ENCODE data around the gene CNTN2.

Gene CNTN2

GRCh38 chr1:205025239-205025638, 17.8 kb upstream of the CNTN2 start:
- DNase-seq, result no peak

DNA sequence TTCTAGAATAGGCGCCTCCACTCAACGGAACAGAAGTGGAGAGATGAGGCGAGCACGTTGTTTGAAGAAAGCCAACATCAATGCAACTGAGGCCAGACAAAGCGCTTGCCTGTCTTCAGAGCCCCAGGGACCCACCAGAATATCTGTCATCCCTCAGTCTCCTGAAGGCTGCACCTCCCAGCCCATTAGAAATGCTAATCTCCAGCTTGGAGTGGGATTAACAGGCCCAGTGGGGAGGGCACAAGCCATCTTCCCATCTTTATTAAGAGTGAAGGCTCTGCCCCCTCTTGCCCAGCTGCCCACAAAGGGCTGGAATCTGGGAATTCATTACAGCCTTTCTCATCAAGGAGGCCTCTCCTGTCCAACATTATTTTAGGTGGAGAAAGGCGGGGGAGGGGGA, 16.8 kb upstream of the CNTN2 start:
- DNase-seq, result no peak

DNA sequence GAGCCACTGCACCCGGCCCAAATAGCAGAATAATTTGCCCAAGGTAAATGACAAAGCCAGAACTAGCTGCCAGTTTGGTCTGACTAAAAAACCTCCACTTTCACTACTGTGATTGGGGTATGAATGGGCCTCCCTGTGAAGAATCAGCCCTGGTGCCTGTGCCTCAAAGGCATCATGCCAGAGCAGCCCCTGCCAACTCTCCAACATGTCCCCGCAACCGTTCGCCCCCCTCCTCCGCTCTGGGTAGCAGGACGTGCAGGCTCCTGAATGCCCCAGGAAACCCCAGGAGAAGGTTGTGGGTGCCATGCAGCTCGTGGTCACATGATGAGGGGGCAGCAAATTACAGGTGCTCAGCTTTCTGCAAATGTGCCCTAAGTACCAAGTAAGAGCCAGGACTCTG, 14.6 kb upstream of the CNTN2 start:
- no peak for DNase-seq

DNA sequence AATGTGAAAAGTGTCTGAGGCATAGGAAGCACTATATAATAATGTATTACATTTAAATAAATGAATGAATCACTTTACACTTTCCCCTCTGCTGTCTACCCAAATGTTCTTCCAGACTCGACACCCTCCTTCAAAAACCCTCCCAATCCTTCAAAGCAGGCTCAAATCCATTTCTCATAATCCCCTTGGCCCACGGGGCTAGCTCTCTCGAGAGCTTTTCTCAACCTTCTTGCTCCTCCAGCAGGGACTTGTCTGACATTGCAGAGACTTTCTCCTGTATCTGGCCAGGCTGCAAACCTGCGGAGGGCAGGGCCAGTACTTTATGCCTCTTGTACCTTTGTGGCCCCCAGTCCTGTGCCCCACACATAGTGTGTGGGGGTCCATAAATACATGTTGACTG, 14.1 kb upstream of the CNTN2 start:
- DNase-seq, result no peak

DNA sequence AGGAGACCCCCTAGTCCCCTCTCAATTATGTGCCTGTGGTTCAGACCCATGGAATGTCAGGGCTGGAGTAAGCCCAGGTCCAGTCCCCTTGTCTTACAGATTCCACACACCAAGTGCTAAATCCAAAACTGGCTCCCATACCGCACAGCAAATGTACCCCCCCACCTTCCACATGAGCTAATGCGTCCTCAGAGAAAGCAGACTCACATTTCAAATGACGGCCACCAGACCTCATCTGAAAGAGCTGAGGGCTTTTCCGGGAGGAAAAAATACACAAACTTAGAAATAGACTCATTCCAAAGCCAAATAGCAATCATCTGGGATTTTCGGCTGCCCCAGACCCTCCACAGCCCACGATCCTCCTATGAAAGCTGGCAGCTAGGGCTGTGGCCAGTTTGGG, 12.8 kb upstream of the CNTN2 start:
- DNase-seq, result no peak

DNA sequence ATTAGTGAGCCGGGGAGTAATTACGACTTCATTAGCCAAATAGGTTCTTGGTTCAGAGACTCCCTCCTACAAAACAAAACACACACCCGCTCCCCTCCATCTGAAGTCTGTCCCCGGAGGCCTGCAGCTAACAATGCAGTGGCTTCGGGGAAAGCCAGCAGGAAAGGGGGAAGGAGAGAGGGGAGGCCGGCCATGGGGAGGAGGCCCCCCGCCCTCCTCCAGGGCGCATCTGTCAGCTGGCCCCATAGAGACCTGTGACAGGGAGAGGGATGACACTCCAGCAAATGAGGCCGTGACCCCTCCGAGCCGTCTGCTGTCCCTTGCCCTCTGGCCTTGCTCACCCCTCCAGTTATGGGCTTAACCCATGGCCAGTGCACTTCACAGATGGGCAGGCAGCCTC, 12.1 kb upstream of the CNTN2 start:
- DNase-seq, result no peak

DNA sequence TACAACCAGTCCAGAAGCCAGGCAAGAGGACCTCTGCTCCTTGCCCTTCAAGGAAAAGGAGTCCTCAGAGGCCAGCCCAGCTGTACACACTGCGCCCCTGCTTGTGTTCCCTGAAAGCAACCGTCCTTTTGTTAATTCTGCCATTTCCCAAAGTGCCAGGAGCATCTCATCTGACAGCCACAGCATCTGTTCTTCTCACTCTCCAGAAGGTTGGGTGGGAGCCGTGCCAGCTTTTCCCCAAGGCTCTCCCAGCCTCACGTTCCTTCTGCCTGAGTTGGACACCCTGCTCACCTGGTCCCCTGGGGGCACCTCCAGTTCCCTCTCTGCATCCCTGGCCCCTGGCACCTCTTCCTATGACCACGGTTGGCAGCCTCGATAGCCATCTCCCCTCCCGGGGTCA, 10.5 kb upstream of the CNTN2 start:
- no peak for DNase-seq

DNA sequence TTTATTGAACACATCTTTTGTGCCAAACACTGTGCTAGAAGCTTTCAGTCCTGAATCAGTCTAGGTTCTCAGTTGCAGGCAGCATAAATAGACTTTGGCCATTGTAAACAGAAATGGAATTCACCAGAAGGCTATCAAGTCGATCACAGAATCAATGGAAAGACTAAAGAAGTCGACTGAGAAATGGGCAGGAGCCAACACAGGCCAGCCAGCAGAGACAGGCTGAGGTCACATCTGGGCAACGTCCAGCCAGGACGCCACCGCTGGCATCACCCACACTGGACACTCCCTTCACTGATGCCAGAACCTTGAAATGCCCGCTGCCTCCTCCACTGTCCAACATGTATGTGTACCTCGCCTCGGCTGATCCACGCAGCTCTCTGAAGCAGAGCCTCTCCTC, 5.5 kb upstream of the CNTN2 start:
- no peak for DNase-seq

GRCh38 chr1:205038132-205038786, 4.8 kb upstream of the CNTN2 start:
- DNase-seq, result no peak

DNA sequence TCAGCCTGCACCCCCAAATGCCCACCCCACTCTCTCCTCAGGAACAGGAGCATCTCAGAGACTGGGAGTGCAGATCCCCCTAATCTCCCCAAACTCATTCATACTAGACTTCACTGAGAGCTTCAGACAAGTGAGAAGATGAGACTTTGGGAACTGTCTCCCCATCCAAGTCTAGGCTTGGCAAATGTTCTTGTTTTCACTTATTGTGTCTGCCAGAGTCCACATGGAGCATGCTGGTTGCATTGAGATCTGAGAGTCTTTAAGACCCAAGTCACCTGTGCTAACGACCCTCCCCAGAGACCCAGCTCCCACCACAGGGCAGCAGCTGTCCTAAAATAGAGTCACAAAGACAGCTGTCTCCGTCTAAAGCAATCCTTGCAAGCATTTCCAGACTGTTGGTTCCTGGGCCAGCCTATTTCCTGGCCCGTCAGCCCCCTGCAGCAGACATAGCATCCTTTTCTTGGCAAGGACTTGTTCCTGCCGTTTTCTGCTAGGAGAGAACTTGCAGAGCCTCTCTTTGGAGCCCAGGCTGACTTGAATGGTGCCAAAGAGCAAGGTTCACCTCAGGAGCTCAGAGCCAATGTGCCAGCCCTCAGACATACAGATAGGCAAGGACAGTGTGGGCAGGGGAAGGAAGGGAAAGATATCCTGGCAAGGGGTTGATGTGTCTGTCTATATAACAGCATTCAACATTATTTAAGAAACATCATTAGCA, 1.9 kb upstream of the CNTN2 start:
- no peak for DNase-seq

GRCh38 chr1:205041998-205042910, 758 bp upstream of the CNTN2 start:
- DNase-seq, result no peak

GRCh38 chr1:205043866-205044265, 854 bp downstream of the CNTN2 start:
- no peak for DNase-seq

- no peak for DNase-seq
Measured at GRCh38 chr1:205044741-205045140, 1.7 kb downstream of the CNTN2 start.

DNA sequence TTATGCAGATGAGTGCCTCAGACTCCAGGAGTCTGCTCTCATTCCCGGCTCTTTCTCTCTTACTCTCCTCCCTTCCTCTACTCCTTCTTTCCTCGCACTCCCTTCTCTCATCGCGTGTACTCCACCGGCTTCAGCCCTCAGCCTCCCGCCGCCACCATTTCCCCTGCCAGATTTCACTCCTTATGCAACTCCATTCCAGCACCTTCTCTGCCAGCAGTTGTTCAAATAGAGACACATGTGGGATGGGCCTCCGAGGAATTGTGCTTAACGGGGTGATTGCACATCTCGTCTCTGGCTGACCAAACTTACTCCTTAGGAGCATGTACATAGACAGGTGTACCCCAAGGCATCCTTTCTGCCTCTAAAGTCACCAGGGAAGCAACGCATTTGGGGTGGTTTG, 2.1 kb downstream of the CNTN2 start:
- DNase-seq, result no peak

GRCh38 chr1:205046870-205047269, 3.9 kb downstream of the CNTN2 start:
- DNase-seq, result no peak

DNA sequence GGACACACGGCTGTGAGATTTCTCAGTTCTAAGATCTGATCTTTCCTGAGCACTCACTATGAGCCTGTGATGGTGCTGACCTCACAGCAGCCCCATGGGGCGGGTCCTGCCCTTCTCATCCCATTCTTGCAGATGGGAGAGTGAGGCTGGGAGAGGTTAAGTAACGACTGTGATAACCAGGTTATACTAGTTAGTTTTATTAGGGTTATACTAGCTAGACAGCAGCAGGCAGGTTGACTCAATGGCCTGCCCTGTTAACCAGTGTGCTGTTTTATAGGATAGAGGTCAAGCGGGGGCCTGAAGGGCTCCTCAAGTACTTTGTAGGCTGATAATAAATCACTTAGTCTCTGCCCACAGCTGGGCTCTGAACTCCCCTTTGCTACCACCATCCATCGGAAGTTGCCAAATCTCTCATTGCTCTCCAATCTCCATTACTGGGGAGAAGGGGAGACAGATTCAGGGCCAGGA, 4.8 kb downstream of the CNTN2 start:
- no peak for DNase-seq

- DNase-seq, result no peak
Measured at GRCh38 chr1:205048382-205048781, 5.4 kb downstream of the CNTN2 start.

DNA sequence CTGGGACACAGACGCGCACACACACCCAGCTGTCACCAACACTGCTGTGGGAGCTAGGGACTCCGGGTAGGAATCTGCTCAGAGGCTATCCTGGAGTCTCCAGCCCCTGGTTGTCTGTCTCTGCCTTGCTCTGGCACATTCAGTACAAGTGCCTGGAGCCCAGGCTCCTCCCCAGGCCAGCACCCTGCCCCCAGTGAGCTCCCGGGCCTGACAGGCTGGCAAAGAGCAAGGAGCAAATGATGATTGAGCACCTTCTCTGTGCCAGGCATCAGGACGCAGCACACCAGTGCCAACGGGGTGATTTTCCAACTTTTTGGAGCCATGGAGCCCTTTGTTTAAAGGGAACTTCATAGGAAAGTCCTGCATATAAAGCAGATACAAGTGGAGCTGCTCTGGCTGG, 6.5 kb downstream of the CNTN2 start:
- DNase-seq, result no peak

DNA sequence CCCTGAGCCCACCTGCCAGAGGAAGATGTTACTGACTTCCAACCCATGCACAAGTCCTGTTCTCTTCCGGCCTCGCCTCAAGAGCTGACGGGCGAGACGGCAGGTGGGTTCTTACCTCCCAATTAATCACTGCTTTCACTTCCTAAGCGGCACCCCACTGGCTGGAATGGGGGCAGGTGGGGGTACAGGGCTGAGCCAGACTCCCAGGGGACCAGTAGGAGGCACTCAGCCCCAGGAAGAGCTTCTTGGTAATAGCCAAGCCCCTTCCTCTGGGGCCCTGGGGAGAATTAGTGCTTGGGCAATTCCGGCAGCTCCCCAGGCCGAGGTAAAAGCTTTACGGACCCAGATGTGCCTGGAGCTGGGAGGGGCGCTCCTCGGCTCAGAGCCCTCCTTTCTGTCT, 9.7 kb downstream of the CNTN2 start:
- DNase-seq, result no peak

GRCh38 chr1:205053296-205053695, 10.3 kb downstream of the CNTN2 start:
- no peak for DNase-seq

GRCh38 chr1:205054013-205054412, 11.0 kb downstream of the CNTN2 start:
- no peak for DNase-seq

DNA sequence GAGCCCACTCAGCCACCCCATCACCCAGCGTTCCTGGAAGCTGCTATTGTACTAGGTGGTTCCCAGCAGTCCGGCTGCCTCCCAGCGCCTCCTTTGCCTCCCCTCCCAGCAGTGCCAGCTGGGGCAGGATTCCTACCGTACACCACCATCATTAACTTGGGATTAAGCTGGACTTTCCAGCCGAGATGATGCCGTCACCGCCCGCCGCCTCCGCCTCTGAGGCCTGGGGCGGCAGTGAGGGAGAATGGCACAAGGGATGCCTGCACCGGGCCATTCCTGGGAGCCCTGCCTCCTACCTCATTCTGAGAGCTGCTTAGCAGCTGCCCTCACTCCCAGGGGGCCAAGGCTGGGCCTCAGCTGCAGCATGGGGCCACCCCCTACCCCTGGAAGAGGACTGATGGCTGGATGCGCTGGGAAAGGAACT, 13.2 kb downstream of the CNTN2 start:
- DNase-seq, result no peak

- DNase-seq, result no peak
Measured at GRCh38 chr1:205056956-205057568, 14.1 kb downstream of the CNTN2 start.

Data from NCI-H226 (cell line).